Measurements from ENCODE around the gene ACAA2.
"Not testable (repeated sequence)": the region's sequence is repeated elsewhere in the genome, so short reads cannot be mapped to it uniquely, and the experiment has no call there.

ACAA2 gene

GRCh38 chr18:49839012-49839411, 25.7 kb upstream of the ACAA2 start:
- H3K36me3 ChIP-seq, result peaks cover 0 to 24% (median 0%) of the 10 kb centered on the region in 3 donors
- intact Hi-C loops (cut with DNase I; ENCODE audit: low total_unique reads), result no loop called here

GRCh38 chr18:49838381-49838780, 25.0 kb upstream of the ACAA2 start:
- intact Hi-C loops (cut with DNase I; ENCODE audit: low total_unique reads), result no loop called here
- TF ChIP-seq CTCF (IDR thresholded peaks at IDR 0.05), result no peak
- Histone ChIP-seq H3K36me3 (peaks cover 0 to 24% (median 0%) of the 10 kb centered on the region in 3 donors), H3K4me3 (no peak overlapping the region), H3K27ac (no peak overlapping the region), H3K9me3 (no peaks in the 10 kb centered on the region), H3K4me1 (no peaks in the 10 kb centered on the region), H3K27me3 (no peaks in the 10 kb centered on the region)
- no peak for DNase-seq

More at GRCh38 chr18:49839012-49839411, 25.7 kb upstream of the ACAA2 start:
- no peaks in the 10 kb centered on the region for H3K27me3 ChIP-seq
- H3K27ac ChIP-seq, result no peak overlapping the region
- DNase-seq, result no peak
- H3K9me3 ChIP-seq, result no peaks in the 10 kb centered on the region
- H3K4me3 ChIP-seq, result no peak overlapping the region
- H3K4me1 ChIP-seq, result no peaks in the 10 kb centered on the region
- TF ChIP-seq CTCF (IDR thresholded peaks at IDR 0.05), result no peak

GRCh38 chr18:49837889-49838288, 24.6 kb upstream of the ACAA2 start:
- no peaks in the 10 kb centered on the region for H3K27me3 ChIP-seq
- TF ChIP-seq CTCF (IDR thresholded peaks at IDR 0.05), result no peak
- H3K9me3 ChIP-seq, result no peaks in the 10 kb centered on the region
- no peak overlapping the region for H3K27ac ChIP-seq
- peaks cover 0 to 24% (median 0%) of the 10 kb centered on the region in 3 donors for H3K36me3 ChIP-seq
- intact Hi-C loops (cut with DNase I; ENCODE audit: low total_unique reads), result no loop called here
- no peaks in the 10 kb centered on the region for H3K4me1 ChIP-seq
- no peak for DNase-seq
- H3K4me3 ChIP-seq, result no peak overlapping the region

GRCh38 chr18:49837316-49837835, 24.0 kb upstream of the ACAA2 start:
- intact Hi-C loops (cut with DNase I; ENCODE audit: low total_unique reads); H3K27me3 ChIP-seq; H3K4me1 ChIP-seq; H3K9me3 ChIP-seq; DNase-seq; H3K27ac ChIP-seq; H3K4me3 ChIP-seq: not testable (repeated sequence)
- H3K36me3 ChIP-seq, result peaks cover 0 to 24% (median 0%) of the 10 kb centered on the region in 3 donors

- TF ChIP-seq CTCF (IDR thresholded peaks at IDR 0.05), result no peak
Observed at GRCh38 chr18:49835405-49835804, 22.1 kb upstream of the ACAA2 start.

GRCh38 chr18:49834258-49834657, 20.9 kb upstream of the ACAA2 start:
- H3K4me1 ChIP-seq, result no peaks in the 10 kb centered on the region
- H3K27ac ChIP-seq, result no peak overlapping the region
- H3K4me3 ChIP-seq, result no peak overlapping the region
- no peak for TF ChIP-seq CTCF (IDR thresholded peaks at IDR 0.05)
- H3K36me3 ChIP-seq, result peaks cover 0 to 12% (median 0%) of the 10 kb centered on the region in 3 donors
- intact Hi-C loops (cut with DNase I; ENCODE audit: low total_unique reads), result no loop called here
- H3K27me3 ChIP-seq, result no peaks in the 10 kb centered on the region
- peaks cover 0 to 3% (median 3%) of the 10 kb centered on the region in 3 donors for H3K9me3 ChIP-seq
- no peak for DNase-seq

More at GRCh38 chr18:49835405-49835804, 22.1 kb upstream of the ACAA2 start:
- Histone ChIP-seq H3K36me3 (peaks cover 0 to 12% (median 0%) of the 10 kb centered on the region in 3 donors), H3K9me3 (peaks cover 0 to 2% (median 0%) of the 10 kb centered on the region in 3 donors), H3K4me3 (no peak overlapping the region), H3K4me1 (no peaks in the 10 kb centered on the region), H3K27me3 (no peaks in the 10 kb centered on the region), H3K27ac (no peak overlapping the region)
- intact Hi-C loops (cut with DNase I; ENCODE audit: low total_unique reads), result no loop called here
- DNase-seq, result no peak

All from tibial artery (tissue), 4 donors.